Esophagus muscularis mucosa (tissue), 4 donors: ENCODE data around the gene ESYT2. TPM values are rescaled to one million over a fixed set of nuclear protein-coding genes. Genes with fewer than 3 reads are reported as not detected.
"Not testable (repeated sequence)": the region's sequence is repeated elsewhere in the genome, so short reads cannot be mapped to it uniquely, and the experiment has no call there.

Experiments used
- DNase-seq: peaks from one replicate; pipeline ENCODE4 v3.0.0-alpha.2; 2017; ENCODE audit errors: extremely low spot score
- H3K27ac ChIP-seq, 4 donors: fragments of 200-600 bp; sonication (generic); replicated peaks in 1 of 4; 1 replicate in 3 of 4; 2 replicates in 1 of 4; pipeline ENCODE4 v1.5.1; 2016 to 2019; ENCODE audit warnings: mild to moderate bottlenecking in 1 of 4
- H3K27me3 ChIP-seq, 4 donors: fragments of 200-600 bp; sonication (generic); one replicate each; pipeline versions ENCODE4 v1.5.1 to v1.6.0; 2016 to 2019
- H3K36me3 ChIP-seq, 4 donors: fragments of 200-600 bp; sonication (generic); one replicate each; pipeline ENCODE4 v1.5.1; 2016 to 2019
- H3K4me1 ChIP-seq, 4 donors: fragments of 200-600 bp; sonication (generic); one replicate each; pipeline ENCODE4 v1.5.1; 2016 to 2019
- H3K4me3 ChIP-seq, 4 donors: fragments of 200-600 bp; sonication (generic); 1 replicate in 2 of 4; 2 replicates in 2 of 4; pipeline ENCODE4 v1.5.1; 2016 to 2019; ENCODE audit warnings: mild to moderate bottlenecking in 4 of 4, moderate library complexity in 1 of 4
- H3K9me3 ChIP-seq, 4 donors: fragments of 200-600 bp; sonication (generic); 1 replicate in 3 of 4; 2 replicates in 1 of 4; pipeline ENCODE4 v1.5.1; 2016 to 2019
- EP300 ChIP-seq: sonication (generic); formaldehyde crosslinking; IDR thresholded peaks from one replicate; pipeline ENCODE4 v1.6.1; 2017; ENCODE audit warnings: antibody characterized with exemption
- POLR2A ChIP-seq: fragments of 450-650 bp; IDR thresholded peaks from one replicate; pipeline ENCODE4 v1.6.1; 2017; ENCODE audit warnings: antibody characterized with exemption, moderate library complexity, mild to moderate bottlenecking, low read depth
- POLR2AphosphoS5 ChIP-seq, 2 donors: sonication (generic); formaldehyde crosslinking; IDR thresholded peaks; one replicate each; pipeline ENCODE4 v1.6.1; 2017; ENCODE audit warnings: antibody characterized with exemption in 2 of 2
- WGBS: methylation state at CpG from one replicate; pipeline ENCODE4 v1.1.5; 2018; 5-methylcytosine and 5-hydroxymethylcytosine counted together
- intact Hi-C: fragments of 100-400 bp; cut with DNase I; formaldehyde crosslinking; loops from one replicate; pipeline ENCODE4 v1.15.1; 2023
- total RNA-seq, 4 donors: library from RNA; depleted of rRNA; stranded (reverse); fragments of >200 nt; gene quantifications; one replicate each; pipeline versions ENCODE4 v1.1.0 to v1.2.1, GENCODE V29; 2016
- TF ChIP-seq, protein P1 (sequence below), 3 experiments: fragments of 200-600 bp in 2 of 3; fragments of 450-650 bp in 1 of 3; sonication (generic) in 2 of 3; IDR thresholded peaks; one replicate each; pipeline ENCODE4 v1.5.1; 2017 to 2019; ENCODE audit warnings: antibody characterized with exemption in 3 of 3, mild to moderate bottlenecking in 2 of 3, moderate library complexity in 1 of 3

Gene ESYT2
- 100 to 1,000 TPM; 166 to 235 (median 202) TPM for total RNA-seq

- intact Hi-C loops: loop anchor here (2.0 to 10.0 kb wide), 2 partner anchors 47 to 145 kb away; no protein-coding TSS in a partner anchor
- TF ChIP-seq, protein P1, sequence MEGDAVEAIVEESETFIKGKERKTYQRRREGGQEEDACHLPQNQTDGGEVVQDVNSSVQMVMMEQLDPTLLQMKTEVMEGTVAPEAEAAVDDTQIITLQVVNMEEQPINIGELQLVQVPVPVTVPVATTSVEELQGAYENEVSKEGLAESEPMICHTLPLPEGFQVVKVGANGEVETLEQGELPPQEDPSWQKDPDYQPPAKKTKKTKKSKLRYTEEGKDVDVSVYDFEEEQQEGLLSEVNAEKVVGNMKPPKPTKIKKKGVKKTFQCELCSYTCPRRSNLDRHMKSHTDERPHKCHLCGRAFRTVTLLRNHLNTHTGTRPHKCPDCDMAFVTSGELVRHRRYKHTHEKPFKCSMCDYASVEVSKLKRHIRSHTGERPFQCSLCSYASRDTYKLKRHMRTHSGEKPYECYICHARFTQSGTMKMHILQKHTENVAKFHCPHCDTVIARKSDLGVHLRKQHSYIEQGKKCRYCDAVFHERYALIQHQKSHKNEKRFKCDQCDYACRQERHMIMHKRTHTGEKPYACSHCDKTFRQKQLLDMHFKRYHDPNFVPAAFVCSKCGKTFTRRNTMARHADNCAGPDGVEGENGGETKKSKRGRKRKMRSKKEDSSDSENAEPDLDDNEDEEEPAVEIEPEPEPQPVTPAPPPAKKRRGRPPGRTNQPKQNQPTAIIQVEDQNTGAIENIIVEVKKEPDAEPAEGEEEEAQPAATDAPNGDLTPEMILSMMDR (IDR thresholded peaks at IDR 0.05): peak in 2 of 3 experiments; percentile 24 to 34
- TF ChIP-seq EP300 (peak; percentile 96), POLR2AphosphoS5 (IDR thresholded peaks at IDR 0.05) (peak; percentile 99), POLR2A (peak; percentile 95)
- H3K36me3 ChIP-seq: no peaks in the 10 kb centered on the region
- H3K27me3 ChIP-seq: no peaks in the 10 kb centered on the region
- peak within 1 kb of the TSS; percentile 99 to 100 (median 100) for H3K27ac ChIP-seq
- H3K4me1 ChIP-seq: peaks cover 26 to 41% (median 39%) of the 10 kb centered on the region in 4 donors
- WGBS: no CpG with 5 or more reads among the region's 120 CpGs
- H3K9me3 ChIP-seq: no peaks in the 10 kb centered on the region
- peak within 1 kb of the TSS; percentile 95 to 98 (median 97) for H3K4me3 ChIP-seq
- DNase-seq: peak; percentile 99
Observed at GRCh38 chr7:158829342-158830210, at the start of gene ESYT2. TSS of gene ESYT2 (minus strand) at chr7:158829509. CDS start at chr7:158829418, 91 bp downstream.

DNA sequence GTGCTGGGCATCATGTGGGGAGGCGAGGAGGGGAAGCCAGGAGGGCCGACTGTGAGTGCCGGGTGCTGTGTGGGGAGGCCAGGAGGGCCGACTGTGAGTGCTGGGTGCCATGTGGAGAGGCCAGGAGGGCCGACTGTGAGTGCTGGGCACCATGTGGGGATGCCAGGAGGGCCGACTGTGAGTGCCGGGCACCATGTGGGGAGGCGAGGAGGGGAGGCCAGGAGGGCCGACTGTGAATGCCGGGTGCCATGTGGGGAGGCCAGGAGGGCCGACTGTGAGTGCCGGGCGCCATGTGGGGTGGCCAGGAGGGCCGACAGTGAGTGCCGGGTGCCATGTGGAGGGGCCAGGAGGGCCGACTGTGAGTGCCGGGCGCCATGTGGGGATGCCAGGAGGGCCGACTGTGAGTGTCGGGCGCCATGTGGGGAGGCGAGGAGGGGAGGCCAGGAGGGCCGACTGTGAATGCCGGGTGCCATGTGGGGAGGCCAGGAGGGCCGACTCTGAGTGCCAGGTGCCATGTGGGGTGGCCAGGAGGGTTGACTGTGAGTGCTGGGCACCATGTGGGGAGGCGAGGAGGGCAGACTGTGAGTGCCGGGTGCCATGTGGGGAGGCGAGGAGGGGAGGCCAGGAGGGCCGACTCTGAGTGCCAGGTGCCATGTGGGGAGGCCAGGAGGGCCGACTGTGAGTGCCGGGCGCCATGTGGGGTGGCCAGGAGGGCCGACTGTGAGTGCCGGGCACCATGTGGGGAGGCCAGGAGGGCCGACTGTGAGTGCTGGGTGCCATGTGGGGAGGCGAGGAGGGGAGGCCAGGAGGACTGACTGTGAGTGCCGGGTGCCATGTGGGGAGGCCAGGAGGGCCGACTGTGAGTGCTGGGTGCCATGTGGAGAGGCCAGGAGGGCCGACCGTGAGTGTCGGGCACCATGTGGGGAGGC is 49.1 kb upstream of the ESYT2 start:
- H3K27ac ChIP-seq, intact Hi-C loops, H3K27me3 ChIP-seq, DNase-seq, H3K4me3 ChIP-seq, H3K4me1 ChIP-seq, H3K9me3 ChIP-seq: not testable (repeated sequence)
- 88% methylated on average over 30 of the region's 41 CpGs for WGBS
- H3K36me3 ChIP-seq: peaks cover 24 to 92% (median 82%) of the 10 kb centered on the region in 4 donors

DNA sequence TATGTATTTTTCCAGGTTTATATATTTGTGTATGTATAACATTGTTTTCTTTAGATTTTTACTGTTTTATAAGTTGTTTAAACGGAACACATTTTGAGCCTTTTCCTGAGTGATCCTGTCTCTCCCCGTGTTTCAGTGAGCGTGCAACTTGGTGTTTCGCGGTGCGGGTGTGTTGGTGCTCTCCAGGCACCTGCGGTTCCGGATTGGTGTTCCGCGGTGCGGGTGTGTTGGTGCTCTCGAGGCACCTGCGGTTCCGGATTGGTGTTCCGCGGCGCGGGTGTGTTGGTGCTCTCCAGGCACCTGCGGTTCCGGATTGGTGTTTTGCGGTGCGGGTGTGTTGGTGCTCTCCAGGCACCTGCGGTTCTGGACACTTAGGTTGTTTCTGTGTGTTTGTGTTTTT is 47.7 kb upstream of the ESYT2 start:
- intact Hi-C loops: no loop called here
- H3K4me1 ChIP-seq: no peaks in the 10 kb centered on the region
- WGBS: 95% methylated on average over 23 of the region's 23 CpGs
- H3K36me3 ChIP-seq: peaks cover 28 to 92% (median 82%) of the 10 kb centered on the region in 4 donors
- TF ChIP-seq EP300 (no peak), POLR2AphosphoS5 (IDR thresholded peaks at IDR 0.05) (no peak), POLR2A (no peak)
- TF ChIP-seq, protein P1 (IDR thresholded peaks at IDR 0.05): no peak
- H3K27me3 ChIP-seq: no peaks in the 10 kb centered on the region
- no peak overlapping the region for H3K4me3 ChIP-seq
- no peaks in the 10 kb centered on the region for H3K9me3 ChIP-seq
- no peak overlapping the region for H3K27ac ChIP-seq
- DNase-seq: no peak

GRCh38 chr7:158869876-158870275 is 40.6 kb upstream of the ESYT2 start:
- peaks cover 12 to 23% (median 18%) of the 10 kb centered on the region in 4 donors for H3K4me1 ChIP-seq
- peaks cover 13 to 50% (median 36%) of the 10 kb centered on the region in 4 donors for H3K36me3 ChIP-seq
- no peak for TF ChIP-seq POLR2AphosphoS5 (IDR thresholded peaks at IDR 0.05)
- TF ChIP-seq, protein P1 (IDR thresholded peaks at IDR 0.05): no peak
- TF ChIP-seq EP300: no peak
- no peak for TF ChIP-seq POLR2A
- WGBS: 91% methylated on average over 9 of the region's 9 CpGs
- no peak overlapping the region for H3K27ac ChIP-seq
- H3K27me3 ChIP-seq: no peaks in the 10 kb centered on the region
- H3K9me3 ChIP-seq: no peaks in the 10 kb centered on the region
- intact Hi-C loops: loop anchor here (10.0 kb wide), 1 partner anchor 165 kb away; the partner anchor contains the start of gene NCAPG2
- H3K4me3 ChIP-seq: no peak overlapping the region
- DNase-seq: no peak
